Measurements from ENCODE around the gene SYN1. TPM values are rescaled to one million over a fixed set of nuclear protein-coding genes. Genes with fewer than 3 reads are reported as not detected.

The SYN1 gene
- total RNA-seq, 1 donor from 2014 or later = 0.44 TPM

DNA sequence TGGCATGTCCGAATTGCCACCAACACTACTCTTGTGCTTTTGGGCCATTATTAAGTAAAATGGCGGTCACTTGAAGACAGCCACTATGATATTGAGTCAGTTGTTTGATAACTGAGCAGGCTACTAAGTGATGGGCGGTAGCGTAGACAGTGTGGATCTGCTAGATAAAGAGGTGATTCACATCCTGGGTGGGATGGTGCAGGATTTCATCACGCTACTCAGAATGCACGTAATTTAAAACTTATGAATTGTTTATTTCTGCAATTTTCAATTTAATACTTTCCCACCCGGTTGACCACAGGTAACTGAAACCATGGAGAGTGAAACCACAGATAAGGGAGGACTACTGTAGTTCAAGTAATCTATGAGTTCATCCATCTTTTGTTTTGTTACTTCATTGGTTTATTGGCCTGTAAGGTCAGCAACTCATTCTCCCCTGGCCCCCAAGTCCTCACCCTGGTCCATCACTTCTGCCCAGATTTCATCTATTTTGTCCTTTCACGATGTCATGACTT lies 55.8 kb downstream of the SYN1 start:
- H3K4me3 ChIP-seq = no peak overlapping the region
- no peaks in the 10 kb centered on the region for H3K9me3 ChIP-seq
- TF ChIP-seq, protein P1, sequence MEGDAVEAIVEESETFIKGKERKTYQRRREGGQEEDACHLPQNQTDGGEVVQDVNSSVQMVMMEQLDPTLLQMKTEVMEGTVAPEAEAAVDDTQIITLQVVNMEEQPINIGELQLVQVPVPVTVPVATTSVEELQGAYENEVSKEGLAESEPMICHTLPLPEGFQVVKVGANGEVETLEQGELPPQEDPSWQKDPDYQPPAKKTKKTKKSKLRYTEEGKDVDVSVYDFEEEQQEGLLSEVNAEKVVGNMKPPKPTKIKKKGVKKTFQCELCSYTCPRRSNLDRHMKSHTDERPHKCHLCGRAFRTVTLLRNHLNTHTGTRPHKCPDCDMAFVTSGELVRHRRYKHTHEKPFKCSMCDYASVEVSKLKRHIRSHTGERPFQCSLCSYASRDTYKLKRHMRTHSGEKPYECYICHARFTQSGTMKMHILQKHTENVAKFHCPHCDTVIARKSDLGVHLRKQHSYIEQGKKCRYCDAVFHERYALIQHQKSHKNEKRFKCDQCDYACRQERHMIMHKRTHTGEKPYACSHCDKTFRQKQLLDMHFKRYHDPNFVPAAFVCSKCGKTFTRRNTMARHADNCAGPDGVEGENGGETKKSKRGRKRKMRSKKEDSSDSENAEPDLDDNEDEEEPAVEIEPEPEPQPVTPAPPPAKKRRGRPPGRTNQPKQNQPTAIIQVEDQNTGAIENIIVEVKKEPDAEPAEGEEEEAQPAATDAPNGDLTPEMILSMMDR (IDR thresholded peaks at IDR 0.05) = no peak
- H3K27ac ChIP-seq = no peak overlapping the region
- no peaks in the 10 kb centered on the region for H3K27me3 ChIP-seq (ENCODE audit: low read depth)
- DNase-seq = no peak
- intact Hi-C loops (cut with DNase I) = no loop called here
- ATAC-seq = no peak
- peaks cover 15% of the 10 kb centered on the region for H3K4me1 ChIP-seq
- peaks cover 54% of the 10 kb centered on the region for H3K36me3 ChIP-seq

DNA sequence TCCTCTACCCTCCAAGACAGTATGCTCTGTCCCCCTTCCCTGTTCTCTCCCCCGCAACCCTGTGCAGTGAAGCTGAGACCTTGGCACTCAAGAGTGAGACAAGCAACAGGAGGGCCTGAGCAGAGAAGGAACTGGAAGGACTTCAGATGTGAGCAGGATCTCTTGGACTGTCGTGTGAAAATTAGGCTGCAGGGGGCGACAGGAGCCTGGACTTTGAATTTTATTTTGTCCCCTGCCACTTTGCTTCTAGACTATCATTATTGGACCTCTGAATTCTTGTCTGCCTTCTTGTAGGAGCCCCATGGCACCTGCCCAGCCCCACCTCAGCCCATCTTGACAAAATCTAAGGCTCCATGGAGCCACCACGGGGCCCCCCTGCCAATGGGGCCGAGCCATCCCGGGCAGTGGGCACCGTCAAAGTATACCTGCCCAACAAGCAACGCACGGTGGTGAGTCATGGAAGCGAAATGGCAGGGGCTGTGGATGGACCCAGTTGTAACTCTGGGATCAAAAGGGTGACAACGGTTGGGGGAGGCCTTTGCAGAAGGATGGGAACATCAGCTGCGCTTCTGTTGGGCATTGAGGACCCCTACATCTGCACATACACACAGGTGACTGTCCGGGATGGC lies 56.9 kb downstream of the SYN1 start:
- H3K4me1 ChIP-seq = peaks cover 15% of the 10 kb centered on the region
- H3K9me3 ChIP-seq = no peaks in the 10 kb centered on the region
- H3K27me3 ChIP-seq (ENCODE audit: low read depth) = no peaks in the 10 kb centered on the region
- peaks cover 42% of the 10 kb centered on the region for H3K36me3 ChIP-seq
- ATAC-seq (no peak), DNase-seq (no peak)
- TF ChIP-seq, protein P1 (IDR thresholded peaks at IDR 0.05) = peak; percentile 27
- no peak overlapping the region for H3K4me3 ChIP-seq
- intact Hi-C loops (cut with DNase I) = no loop called here
- H3K27ac ChIP-seq = no peak overlapping the region

DNA sequence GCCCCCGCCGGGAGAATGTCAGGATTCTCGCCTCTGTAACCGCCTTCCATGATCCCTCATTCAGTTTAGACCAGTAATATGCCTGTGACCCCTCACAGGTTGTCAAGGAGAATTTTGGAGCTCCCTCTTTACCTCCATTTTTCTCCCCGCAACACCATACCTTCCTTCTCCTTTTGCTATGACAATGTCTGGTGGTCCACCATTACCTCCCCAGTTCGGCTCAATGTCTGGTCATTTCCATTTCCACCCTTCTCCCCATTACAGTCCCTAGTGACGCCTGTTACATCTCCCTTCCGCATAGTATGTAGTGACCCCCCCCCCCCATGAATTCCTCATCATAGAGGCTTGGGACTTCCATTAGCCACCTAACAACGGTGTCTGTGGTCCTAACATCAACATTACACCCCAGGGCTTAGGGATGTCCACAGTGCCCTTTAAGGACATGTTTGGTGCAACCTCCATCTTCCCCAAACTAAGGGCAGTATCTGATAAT lies 58.0 kb downstream of the SYN1 start:
- Histone ChIP-seq H3K27ac (peak overlapping the region; percentile 92), H3K4me1 (peaks cover 15% of the 10 kb centered on the region), H3K27me3 (ENCODE audit: low read depth) (no peaks in the 10 kb centered on the region), H3K4me3 (peak overlapping the region; percentile 70), H3K36me3 (peaks cover 32% of the 10 kb centered on the region), H3K9me3 (no peaks in the 10 kb centered on the region)
- ATAC-seq (no peak), DNase-seq (no peak)
- intact Hi-C loops (cut with DNase I) = no loop called here
- TF ChIP-seq, protein P1 (IDR thresholded peaks at IDR 0.05) = no peak

DNA sequence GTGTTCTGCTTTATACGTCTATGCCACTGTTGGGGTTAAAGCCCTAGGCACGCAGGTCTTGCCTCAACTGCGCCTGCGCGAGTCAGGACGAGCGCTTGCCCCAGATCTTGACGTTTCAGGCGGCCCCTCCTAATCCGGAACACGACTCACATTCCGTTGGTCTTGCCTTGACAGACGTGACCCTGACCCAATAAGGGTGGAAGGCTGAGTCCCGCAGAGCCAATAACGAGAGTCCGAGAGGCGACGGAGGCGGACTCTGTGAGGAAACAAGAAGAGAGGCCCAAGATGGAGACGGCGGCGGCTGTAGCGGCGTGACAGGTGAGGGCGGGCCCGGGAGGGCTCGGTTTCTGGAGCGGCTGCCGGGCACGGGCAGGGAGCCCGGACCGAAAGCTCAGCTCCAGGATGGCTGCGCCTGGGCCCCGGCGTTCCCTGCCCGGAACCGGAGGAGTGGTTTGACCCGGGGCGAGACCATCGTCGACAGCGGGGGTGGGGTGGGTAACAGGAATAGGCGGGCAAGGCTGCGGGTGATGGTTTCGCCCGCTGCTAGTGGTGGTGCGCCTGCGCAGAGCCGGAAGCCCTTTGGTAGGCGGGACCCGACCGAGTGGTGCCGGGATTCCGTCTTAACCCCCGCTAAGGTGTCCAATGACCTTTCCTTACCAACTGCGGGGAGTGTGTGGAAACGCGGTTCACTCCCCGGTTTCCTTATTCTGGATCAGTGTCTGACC lies 58.6 kb downstream of the SYN1 start, which contains the start of gene ARAF:
Gene ARAF (plus strand): TSS at position 272 of the 725 bp plus-strand sequence. CDS start 1,763 bp downstream, outside the sequence.
- Histone ChIP-seq H3K27me3 (ENCODE audit: low read depth) (no peaks in the 10 kb centered on the region), H3K9me3 (no peaks in the 10 kb centered on the region), H3K36me3 (peaks cover 28% of the 10 kb centered on the region), H3K27ac (peak within 1 kb of the TSS; percentile 92), H3K4me1 (peaks cover 15% of the 10 kb centered on the region), H3K4me3 (peak within 1 kb of the TSS; percentile 70)
- DNase-seq (peak; percentile 96), ATAC-seq (peak; percentile 95 to 97)
- intact Hi-C loops (cut with DNase I) = no loop called here
- TF ChIP-seq, protein P1 (IDR thresholded peaks at IDR 0.05) = no peak

DNA sequence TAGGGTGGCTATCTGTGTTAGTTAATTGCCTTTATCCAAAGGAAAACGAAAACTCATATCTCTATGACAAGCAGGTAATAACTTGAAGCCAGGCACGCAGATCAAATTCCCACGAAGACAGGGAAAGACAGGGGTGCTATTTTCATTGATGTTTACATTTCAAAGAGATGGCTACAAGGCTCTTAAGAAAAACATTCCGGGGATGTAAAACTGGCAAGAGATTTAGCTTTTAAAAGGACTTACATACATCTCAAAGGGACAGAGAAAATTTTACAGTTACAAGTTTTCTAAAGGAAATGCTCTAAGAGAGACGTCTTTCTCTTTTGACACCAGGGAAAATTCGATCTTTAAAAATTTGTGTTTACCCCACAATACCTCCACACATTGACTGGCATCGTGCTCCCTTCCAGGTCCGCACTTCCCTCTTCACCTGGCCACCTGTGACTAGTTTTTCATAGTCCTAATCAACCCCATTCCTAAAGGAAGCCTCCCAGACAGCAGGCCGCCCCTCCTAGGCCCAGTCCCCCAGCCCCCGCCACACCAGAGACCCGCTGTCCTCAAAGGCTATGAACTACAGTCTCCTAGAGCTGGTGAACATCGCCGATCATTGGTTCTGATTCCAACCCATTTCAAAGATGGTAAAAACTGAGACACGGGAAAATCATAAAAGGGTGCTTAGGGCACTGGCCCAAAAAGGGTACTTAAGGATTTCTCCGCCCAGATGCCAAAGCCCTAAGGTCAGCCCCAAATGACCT lies 59.3 kb downstream of the SYN1 start:
- H3K9me3 ChIP-seq = no peaks in the 10 kb centered on the region
- H3K36me3 ChIP-seq = peaks cover 25% of the 10 kb centered on the region
- TF ChIP-seq, protein P1 (IDR thresholded peaks at IDR 0.05) = no peak
- DNase-seq (no peak), ATAC-seq (no peak)
- intact Hi-C loops (cut with DNase I) = no loop called here
- H3K27ac ChIP-seq = peak overlapping the region; percentile 92
- peaks cover 15% of the 10 kb centered on the region for H3K4me1 ChIP-seq
- peak overlapping the region; percentile 70 for H3K4me3 ChIP-seq
- no peaks in the 10 kb centered on the region for H3K27me3 ChIP-seq (ENCODE audit: low read depth)
